GM10266 (cell line): ENCODE data around the gene PKNOX2.

Experiments used
- DNase-seq: peaks from one replicate; pipeline ENCODE4 v3.0.0; 2012; ENCODE audit errors: extremely low spot score
- CTCF ChIP-seq: IDR thresholded peaks from 2 replicates; pipeline ENCODE4 v1.5.1; 2012; ENCODE audit warnings: mild to moderate bottlenecking, low read depth; ENCODE audit not compliant: control insufficient read depth, insufficient read depth; ENCODE audit errors: missing control alignments

The PKNOX2 gene

GRCh38 chr11:125281831-125282595, 117.5 kb downstream of the PKNOX2 start:
- no peak for DNase-seq
- no peak for TF ChIP-seq CTCF

- no peak for DNase-seq
- no peak for TF ChIP-seq CTCF
These were observed 118.0 kb downstream of the PKNOX2 start for GRCh38 chr11:125282596-125282914.

- DNase-seq: no peak
- TF ChIP-seq CTCF: no peak
These were observed 119.8 kb downstream of the PKNOX2 start for GRCh38 chr11:125284245-125284850.

- no peak for TF ChIP-seq CTCF
- no peak for DNase-seq
These were observed 121.3 kb downstream of the PKNOX2 start for GRCh38 chr11:125285844-125286243.

- DNase-seq: no peak
These were observed 121.9 kb downstream of the PKNOX2 start for GRCh38 chr11:125286486-125286885.

GRCh38 chr11:125287491-125288210, 123.1 kb downstream of the PKNOX2 start:
- DNase-seq: no peak

More at GRCh38 chr11:125286486-125286885, 121.9 kb downstream of the PKNOX2 start:
- TF ChIP-seq CTCF: no peak

More at GRCh38 chr11:125287491-125288210, 123.1 kb downstream of the PKNOX2 start:
- TF ChIP-seq CTCF: no peak
